Left ventricle myocardium inferior (tissue), 1 donor: Measurements from ENCODE around the gene TRPC1. TPM values are rescaled to one million over a fixed set of nuclear protein-coding genes. Genes with fewer than 3 reads are reported as not detected.
"Not testable (repeated sequence)": the region's sequence is repeated elsewhere in the genome, so short reads cannot be mapped to it uniquely, and the experiment has no call there.

Source experiments
- DNase-seq: peaks from one replicate; pipeline ENCODE4 v3.0.0-alpha.2; 2020
- H3K27ac ChIP-seq: fragments of 200-600 bp; replicated peaks from 2 replicates; pipeline ENCODE4 v1.8.0; 2021
- H3K27me3 ChIP-seq: fragments of 200-600 bp; 2 replicates; pipeline ENCODE4 v1.8.0; 2021; ENCODE audit warnings: low read depth
- H3K36me3 ChIP-seq: fragments of 200-600 bp; 2 replicates; pipeline ENCODE4 v1.8.0; 2021
- H3K4me1 ChIP-seq: fragments of 200-600 bp; 2 replicates; pipeline ENCODE4 v1.8.0; 2021
- H3K4me3 ChIP-seq: fragments of 200-600 bp; 2 replicates; pipeline ENCODE4 v1.8.0; 2021; ENCODE audit warnings: mild to moderate bottlenecking, moderate library complexity
- H3K9me3 ChIP-seq: fragments of 200-600 bp; replicated peaks from 2 replicates; pipeline ENCODE4 v1.8.0; 2021
- intact Hi-C: fragments of 100-400 bp; cut with micrococcal nuclease; formaldehyde crosslinking; loops from one replicate; pipeline ENCODE4 v1.11.0; 2022
- total RNA-seq: library from RNA; stranded (reverse); fragmentation: NEBNext Ultra II Directional; extraction: Animal tissue kit (Norgen Biotek cat#: 25700); gene quantifications from one replicate; pipeline ENCODE4 v1.2.1, GENCODE V29; 2021
- TF ChIP-seq, protein P1 (sequence below): fragments of 200-600 bp; IDR thresholded peaks from 2 replicates; pipeline ENCODE4 v1.8.0; 2021; ENCODE audit warnings: antibody characterized with exemption, mild to moderate bottlenecking, borderline replicate concordance
- donor health status: DM: no; HTN: yes; CAD: no; lungs with severe emphysema.

The TRPC1 gene
- total RNA-seq, 1 donor from 2014 or later, result 13.9 TPM

DNA sequence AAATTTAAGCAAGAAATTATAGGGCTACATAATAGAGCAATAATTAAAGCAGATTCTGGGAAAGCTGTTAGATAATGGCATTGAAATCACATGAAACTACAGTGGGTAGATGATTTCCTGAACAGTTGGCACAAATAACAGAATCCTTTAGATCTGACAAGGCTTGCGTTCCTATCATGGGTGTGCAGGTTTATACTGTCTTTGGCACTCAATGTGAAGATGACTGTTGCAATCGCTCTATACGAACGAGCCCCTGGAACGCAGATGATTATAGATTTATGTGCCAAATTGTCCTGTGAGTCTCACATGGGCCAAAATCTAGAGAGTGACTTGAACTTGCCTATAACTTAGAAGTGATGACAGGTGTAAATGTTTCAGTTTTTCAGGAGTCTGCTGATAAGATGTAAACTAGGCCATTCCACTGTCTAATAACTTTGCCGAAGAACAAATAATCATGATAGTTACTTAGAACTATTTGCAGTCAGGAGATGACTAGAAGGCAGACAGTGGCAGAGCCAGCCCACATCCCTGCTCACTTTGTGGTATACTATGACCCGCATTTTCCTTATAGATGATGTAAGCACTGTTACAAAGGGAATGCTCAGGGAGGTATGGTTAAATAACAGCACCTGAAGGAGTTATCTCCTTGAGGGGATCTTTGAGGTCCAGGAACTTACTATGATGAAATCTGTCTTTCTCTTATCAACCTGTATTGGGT lies 30.5 kb upstream of the TRPC1 start:
- Histone ChIP-seq H3K27me3 (no peaks in the 10 kb centered on the region), H3K36me3 (no peaks in the 10 kb centered on the region), H3K4me3 (no peak overlapping the region), H3K4me1 (no peaks in the 10 kb centered on the region), H3K9me3 (no peaks in the 10 kb centered on the region), H3K27ac (no peak overlapping the region)
- TF ChIP-seq, protein P1, sequence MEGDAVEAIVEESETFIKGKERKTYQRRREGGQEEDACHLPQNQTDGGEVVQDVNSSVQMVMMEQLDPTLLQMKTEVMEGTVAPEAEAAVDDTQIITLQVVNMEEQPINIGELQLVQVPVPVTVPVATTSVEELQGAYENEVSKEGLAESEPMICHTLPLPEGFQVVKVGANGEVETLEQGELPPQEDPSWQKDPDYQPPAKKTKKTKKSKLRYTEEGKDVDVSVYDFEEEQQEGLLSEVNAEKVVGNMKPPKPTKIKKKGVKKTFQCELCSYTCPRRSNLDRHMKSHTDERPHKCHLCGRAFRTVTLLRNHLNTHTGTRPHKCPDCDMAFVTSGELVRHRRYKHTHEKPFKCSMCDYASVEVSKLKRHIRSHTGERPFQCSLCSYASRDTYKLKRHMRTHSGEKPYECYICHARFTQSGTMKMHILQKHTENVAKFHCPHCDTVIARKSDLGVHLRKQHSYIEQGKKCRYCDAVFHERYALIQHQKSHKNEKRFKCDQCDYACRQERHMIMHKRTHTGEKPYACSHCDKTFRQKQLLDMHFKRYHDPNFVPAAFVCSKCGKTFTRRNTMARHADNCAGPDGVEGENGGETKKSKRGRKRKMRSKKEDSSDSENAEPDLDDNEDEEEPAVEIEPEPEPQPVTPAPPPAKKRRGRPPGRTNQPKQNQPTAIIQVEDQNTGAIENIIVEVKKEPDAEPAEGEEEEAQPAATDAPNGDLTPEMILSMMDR, result no peak
- intact Hi-C loops, result no loop called here
- DNase-seq, result no peak

DNA sequence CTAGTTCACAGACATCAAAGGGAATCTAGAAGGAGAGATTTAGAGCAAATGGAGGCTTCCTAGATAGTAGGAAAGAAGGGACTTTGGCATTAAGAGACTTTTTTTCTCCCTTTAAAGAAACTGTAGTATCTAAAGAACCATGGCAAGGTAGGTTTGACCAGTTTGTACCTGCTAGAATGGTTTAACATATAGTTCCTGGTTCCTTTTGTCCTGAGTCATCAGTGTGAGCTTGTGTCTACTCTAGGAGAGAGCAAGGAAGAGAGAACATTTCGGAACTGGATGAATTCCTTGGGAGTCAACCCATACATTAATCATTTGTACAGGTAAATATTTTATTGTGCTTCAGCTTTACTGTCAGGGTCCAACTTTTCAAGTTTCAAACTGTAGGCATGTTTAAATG lies 29.6 kb upstream of the TRPC1 start:
- intact Hi-C loops, result no loop called here
- Histone ChIP-seq H3K36me3 (no peaks in the 10 kb centered on the region), H3K27ac (no peak overlapping the region), H3K4me1 (no peaks in the 10 kb centered on the region), H3K4me3 (no peak overlapping the region), H3K27me3 (no peaks in the 10 kb centered on the region), H3K9me3 (no peaks in the 10 kb centered on the region)
- TF ChIP-seq, protein P1, result no peak
- no peak for DNase-seq

DNA sequence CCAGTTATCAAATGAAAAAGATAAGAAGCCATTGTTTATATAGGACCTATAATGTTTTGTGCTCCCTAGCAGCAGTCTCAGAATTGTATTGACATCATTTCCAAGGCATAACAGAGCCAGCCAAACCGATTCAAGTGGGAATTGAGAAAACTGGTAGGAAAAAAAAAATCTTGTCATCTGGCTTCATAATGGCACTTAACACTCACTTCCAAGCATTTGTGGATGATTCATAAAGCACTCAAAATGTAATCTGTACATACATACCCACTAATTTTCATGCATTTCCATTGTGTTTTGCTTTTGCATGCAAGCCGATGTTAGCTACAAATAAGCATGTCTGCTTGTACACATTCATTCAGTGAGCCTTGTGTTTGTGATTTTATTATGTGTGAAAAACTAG lies 18.6 kb upstream of the TRPC1 start:
- no peaks in the 10 kb centered on the region for H3K4me1 ChIP-seq

DNA sequence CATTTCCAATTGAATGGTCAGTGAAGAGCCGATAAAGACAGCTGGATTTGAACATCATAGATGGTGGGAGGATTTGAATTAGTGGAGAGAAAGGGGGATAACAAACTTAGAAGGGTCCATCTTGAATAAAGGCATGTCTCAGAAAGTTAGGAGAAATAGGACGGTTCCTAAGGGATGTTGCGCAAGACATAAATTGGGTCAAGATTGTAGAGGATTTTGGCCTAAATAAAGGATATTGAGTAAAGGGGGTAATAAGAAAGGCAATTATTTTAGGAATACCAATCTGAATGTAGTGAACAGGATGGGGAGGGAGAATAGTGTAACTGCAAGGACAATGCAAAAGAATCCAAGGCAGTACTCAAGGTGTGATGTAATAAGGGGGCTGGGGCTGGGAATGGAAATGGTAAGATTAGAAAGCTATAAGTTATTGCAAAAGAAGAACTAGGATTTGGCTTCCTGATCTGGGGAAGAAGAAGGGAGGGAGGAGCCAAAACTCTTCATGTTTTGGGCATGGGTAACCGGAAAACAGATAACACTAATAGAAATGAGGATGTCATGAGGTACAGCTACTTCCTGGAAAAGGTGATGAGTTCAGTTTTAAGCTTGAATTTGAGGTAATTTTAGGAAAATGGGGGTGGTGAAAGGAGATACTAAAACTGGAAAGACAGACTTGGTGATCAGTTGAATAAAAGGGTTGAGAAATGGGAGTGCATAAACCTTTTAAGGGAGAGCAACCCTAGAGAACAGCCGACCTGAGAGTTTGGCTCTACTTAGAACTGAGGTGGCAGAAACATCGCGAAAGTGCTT lies 17.3 kb upstream of the TRPC1 start:
- H3K36me3 ChIP-seq, result no peaks in the 10 kb centered on the region
- TF ChIP-seq, protein P1, result no peak
- intact Hi-C loops, result no loop called here
- no peaks in the 10 kb centered on the region for H3K27me3 ChIP-seq
- H3K4me1 ChIP-seq, result no peaks in the 10 kb centered on the region
- no peaks in the 10 kb centered on the region for H3K9me3 ChIP-seq
- H3K4me3 ChIP-seq, result no peak overlapping the region
- no peak for DNase-seq
- H3K27ac ChIP-seq, result no peak overlapping the region

More for the DNA sequence above, 18.6 kb upstream of the TRPC1 start:
- H3K36me3 ChIP-seq, result no peaks in the 10 kb centered on the region
- intact Hi-C loops, result no loop called here
- DNase-seq, result no peak
- no peaks in the 10 kb centered on the region for H3K9me3 ChIP-seq
- H3K27ac ChIP-seq, result no peak overlapping the region
- TF ChIP-seq, protein P1, result no peak
- H3K27me3 ChIP-seq, result no peaks in the 10 kb centered on the region
- no peak overlapping the region for H3K4me3 ChIP-seq

DNA sequence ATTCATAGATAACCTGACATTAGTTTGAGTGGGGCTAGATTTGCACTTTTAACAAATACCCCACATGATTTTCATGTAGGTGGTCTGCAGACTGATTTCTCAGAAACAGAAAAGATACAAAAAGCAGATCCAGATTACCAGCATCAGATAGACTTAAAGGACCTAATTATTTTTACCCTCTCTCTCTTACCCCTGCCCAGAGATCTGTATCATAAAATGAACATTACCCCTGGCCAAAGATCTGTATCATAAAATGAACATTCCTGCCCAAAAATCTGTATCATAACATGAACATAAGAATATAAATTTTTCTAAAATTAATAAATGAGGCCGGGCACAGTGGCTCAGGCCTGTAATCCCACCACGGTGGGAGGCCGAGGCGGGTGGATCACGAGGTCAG lies 14.6 kb upstream of the TRPC1 start:
- H3K27me3 ChIP-seq, result no peaks in the 10 kb centered on the region
- intact Hi-C loops, result no loop called here
- no peak overlapping the region for H3K4me3 ChIP-seq
- TF ChIP-seq, protein P1, result no peak
- no peaks in the 10 kb centered on the region for H3K4me1 ChIP-seq
- no peak for DNase-seq
- H3K27ac ChIP-seq, result no peak overlapping the region
- H3K9me3 ChIP-seq, result no peaks in the 10 kb centered on the region
- H3K36me3 ChIP-seq, result no peaks in the 10 kb centered on the region

DNA sequence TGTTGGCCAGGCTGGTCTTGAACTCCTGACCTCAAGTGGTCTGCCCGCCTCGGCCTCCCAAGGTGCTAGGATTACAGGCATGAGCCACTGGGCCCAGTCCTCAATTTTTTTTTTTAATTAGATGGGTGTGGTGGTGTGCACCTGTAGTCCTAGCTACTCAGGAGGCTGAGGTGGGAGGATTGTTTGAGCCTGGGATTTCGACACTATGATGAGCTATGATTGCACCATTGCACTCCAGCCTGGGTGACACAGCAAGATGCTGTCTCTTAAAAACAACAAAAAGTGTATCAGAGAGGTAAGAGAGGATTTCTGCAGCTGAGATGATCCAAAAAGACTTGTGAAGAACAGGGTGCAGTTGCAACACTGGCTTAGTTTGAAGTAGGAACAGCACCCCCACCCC lies 9.0 kb upstream of the TRPC1 start:
- H3K27me3 ChIP-seq, H3K27ac ChIP-seq, H3K9me3 ChIP-seq, H3K4me3 ChIP-seq, DNase-seq, H3K4me1 ChIP-seq, intact Hi-C loops, H3K36me3 ChIP-seq: not testable (repeated sequence)
